Activated CD4-positive, alpha-beta T cell treated with anti-CD3 and anti-CD28 coated beads for 4 hours (primary cell): Measurements from ENCODE around the gene ACOT7.
A peak's percentile ranks its signal among the peaks of the same experiment; 100 is the strongest.

ENCODE experiments used
- DNase-seq, 2 donors: peaks; one replicate each; pipeline ENCODE4 v3.0.0-alpha.2; 2020

ACOT7 gene

DNA sequence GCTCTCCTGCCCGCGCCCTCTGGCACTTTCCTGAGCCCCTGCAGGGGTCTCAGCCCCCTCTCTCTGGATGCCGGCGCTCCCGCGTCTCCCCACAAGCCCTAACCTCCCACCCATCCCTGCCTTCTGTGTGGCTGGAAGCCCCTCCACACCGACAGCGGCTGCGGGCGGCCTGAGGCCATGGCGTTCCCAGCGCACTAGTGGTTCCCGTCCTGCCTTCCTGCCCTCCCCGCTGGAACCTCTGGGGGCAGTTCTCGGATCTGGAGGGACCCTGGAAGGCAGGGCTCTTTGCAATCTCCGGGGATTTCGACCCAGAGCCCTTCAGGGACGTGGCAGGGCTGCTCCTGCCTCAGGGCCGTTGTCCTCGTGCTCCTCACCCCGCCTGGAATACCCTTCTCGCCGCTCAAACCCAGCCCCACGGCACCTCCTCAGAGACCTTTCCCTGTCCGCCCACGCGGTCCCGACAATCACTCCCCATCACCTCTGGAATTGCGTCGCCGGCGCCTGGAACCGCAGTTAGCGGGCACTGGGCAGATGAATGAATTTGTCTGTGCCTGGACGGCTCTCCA, 30.5 kb upstream of the ACOT7 start:
- no peak for DNase-seq

DNA sequence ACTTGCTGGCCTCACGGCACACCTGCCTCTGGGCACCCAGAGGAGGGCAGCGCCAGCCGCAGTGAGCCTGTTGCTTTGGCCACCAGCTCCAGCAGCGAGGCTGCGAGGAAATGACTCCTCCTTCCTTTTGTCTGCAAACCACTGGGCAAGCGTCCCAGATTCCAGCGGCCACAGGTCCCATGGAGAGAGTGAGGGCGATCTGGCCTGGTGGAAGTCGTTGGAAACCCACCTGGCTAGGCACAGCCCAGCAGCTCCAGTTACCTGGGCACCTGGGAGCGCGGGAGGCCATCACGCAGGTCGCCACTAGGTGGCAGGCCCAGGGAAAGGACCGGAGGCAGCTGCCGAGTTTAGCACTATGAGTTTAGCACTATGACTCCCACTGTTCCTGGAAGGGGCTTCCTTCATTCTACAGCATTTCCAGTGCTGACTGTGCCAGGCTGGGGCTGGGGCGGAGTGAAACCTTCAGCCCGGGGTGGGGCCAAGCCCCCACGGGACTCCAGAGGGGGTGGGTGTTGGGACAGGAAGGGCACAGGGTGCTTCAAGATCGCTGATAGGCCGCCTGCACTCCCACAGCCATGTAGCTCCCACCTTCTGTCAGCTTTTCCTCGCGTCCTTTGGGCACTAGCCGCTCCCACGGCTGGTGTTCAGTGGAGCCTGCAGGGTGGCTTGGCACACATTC, 29.9 kb upstream of the ACOT7 start:
- peak; percentile 73 to 81 for DNase-seq

DNA sequence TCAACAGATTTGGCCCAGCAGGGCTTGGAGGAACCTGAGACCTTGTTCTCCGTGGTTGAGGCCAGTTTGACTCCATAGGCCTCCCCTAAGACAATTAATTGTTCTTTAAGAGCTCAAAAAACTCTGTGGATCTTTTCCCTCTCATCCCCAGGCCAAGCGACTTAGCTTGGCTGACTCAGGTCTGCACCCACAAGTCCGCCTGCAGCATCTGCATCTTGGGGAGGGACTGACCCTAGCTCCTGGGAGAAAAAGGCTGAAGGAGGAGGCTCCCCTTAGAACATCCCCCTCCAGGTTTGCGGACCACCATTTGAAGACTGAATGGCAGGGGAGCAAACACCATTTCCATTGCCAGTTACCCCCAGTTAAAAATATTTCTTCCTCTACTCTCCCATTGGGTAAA, 27.7 kb upstream of the ACOT7 start:
- no peak for DNase-seq

DNA sequence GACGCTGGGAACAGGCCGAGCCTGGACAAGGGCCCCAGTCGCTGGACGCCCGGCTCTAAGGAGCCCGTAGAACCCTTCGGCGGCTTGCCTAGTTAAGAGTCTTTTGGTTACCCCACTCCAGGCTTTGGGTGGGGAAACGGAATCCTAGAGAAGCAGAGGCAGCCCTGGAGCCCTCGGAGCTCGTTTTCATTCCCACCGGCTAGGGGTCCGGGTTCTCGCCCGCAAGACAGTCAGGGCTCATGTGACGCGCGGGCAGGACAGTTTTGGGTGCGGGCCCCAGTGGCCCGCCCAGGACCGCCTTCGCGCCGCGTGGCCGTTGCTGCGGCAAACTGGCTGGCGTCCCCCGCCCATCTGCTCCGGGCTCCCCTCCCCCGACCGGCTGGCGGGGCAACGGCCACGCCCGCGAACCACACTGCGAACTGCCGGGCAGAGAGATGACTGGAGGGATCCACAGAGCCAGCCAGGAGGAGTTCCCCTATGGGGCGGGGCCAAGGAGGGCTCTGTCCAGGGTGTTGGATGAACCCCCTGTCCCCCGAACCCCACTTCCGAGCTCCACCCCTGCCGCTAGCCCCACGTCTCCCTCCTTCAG, 27.0 kb upstream of the ACOT7 start:
- DNase-seq = no peak

DNA sequence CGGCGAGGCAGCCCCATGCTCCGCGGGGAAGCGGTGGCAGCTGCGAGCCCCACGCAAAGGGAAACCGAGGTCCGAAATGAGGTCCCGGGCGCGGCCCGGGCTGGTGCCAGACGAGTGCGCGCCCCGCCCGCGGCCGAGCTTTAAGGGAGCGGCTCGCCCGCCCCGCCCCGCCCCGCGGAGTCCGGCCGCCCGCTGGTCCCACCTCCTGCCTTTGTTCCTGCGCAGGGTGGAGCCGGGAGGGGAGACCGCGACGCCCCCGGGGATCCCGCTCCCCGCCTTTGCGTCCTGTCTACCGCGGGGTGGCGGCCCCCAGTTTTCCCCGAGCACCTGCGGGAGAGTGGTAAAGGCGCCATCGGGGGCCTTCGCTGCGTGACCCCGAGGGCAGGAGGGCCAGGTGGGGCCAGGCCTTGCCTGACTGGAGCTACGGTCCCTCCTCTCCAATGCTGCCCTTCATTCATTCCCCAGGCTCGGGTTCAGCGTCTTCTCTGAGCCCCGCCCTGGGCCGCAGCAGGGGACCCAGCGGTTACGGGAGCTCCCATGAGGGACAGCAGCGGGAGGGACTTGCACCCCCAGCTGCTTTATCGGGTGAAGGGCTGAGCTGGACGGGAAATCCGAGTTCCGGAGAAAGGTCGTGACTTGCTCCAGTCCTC, 26.4 kb upstream of the ACOT7 start, which contains the start of gene HES2:
TSS of gene HES2 (minus strand) at position 116 of the 650 bp plus-strand sequence. CDS start at position 17, 99 bp downstream.
- no peak for DNase-seq

DNA sequence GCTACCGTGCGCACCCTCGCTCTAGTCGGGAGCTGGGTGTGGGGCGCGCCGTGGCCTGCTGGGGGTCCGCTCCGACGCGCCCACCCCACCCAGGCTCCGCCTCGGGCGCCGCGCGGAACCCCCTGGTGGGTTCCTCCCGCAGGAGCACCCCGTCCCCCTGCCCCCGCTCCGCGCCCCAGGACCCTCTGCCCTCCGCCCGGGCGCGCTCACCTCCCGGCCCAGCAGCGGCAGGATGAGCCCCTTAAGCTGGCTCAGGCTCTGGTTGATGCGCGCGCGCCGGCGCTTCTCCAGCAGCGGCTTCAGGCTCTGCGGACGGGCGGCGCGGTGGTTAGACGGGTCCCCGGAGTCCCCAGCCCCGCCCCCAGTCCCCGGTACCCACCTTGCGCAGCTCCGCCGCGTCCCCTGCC, 25.8 kb upstream of the ACOT7 start:
- DNase-seq = no peak

DNA sequence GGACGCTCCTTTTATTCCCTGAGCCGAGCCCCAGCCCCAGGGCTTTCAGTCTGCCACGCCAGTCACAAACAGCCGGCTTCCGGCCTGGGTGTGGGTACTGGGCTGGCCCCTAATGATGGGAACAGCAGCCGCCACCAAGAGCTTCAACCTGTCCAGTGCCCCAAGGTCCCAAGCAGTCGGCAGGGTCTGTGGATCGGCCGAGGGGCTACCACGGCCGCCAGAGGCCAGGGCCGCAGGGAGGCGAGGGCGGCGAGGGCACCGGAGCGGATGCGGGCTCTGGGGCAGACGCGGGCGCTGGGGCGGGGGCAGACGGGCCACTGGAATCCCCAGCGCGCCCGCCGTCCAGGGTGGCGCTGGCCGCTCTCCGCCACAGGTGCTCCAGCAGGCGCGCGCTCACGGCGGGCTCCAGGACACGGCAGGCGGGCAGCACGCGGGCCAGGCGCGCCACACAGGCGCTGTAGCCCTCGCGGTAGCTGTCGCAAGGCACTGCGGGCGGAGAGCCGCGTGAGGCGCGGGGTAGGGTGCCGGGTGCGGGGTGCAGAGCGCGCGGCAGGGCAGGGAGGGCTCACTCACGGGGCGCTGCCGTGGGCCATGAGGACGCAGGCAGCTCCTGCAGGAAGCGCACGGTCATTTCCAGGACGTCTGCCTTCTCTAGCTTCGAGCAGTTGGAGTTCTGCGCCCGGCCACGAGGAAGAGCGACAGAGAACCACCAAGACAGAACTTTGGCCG, 25.3 kb upstream of the ACOT7 start:
- DNase-seq = no peak

DNA sequence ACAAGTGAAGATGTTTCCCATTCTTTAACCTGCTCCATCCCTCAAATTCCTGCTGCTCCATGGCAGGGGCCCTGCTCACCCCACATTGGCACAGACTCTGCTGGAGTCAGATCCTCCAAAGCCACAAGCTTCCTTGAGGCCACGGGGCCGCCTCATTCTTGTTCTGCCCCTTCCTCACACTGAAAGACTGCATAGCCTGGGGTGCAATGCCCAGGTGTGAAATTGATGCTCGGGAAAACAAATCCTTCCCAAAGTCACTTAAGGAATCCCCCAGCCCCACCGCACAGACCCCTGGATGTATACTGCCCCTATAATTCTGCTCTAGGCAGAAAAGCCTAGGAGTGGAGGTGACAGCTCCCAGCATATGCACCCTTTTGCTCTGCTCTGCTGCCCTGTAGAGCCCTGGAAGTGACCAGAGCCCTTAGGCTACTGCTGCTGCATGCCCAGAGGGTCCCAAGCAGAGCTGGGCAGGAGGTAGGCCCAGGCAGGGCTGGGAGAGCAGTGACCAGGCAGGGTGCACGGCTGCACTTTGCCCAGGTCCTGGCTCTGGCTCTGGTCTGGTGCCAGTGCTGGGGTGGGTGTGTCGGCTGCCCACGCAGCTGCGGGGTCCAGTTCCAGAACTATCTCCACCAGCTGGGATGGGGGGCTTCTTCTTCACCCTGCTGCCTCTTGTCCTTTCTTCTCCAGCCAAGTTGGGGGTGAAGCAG, 24.5 kb upstream of the ACOT7 start:
- DNase-seq = no peak

DNA sequence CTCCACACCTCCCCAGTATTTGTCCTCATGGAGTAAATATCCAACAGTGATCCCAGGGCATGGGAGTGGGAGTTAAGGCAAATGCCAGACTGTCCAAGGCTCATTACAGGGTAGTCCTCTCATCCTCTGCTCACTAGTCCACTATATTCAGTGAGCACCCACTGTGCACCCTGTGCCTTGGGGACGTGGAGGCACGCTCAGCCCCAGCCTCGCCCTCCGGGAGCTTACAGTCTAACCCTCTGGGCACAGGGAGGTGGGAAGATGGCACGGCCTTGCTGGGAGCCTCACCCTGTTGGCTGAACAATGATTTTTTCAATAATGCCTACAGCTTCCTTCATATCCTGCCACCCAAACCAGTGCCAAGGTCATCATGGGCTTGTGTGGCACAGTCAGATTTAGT, 23.3 kb upstream of the ACOT7 start:
- no peak for DNase-seq

DNA sequence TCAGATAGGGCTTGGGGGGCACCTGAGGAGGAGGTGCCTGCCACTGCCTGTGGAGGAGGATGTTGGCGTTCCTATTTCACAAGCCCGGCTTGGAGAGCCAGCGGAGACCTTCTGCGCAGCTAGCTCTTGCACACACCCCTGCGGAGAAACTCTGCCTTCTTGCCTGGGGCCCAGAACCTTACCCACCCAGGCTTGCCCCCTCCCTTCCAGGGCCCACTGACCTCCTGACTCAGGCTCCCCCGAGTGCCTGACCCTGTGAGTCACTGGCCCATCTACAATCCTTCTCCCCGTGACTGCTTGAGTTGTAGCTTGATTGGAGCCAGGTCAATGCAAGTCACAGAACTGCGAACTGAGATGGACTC, 22.7 kb upstream of the ACOT7 start:
- DNase-seq = no peak

DNA sequence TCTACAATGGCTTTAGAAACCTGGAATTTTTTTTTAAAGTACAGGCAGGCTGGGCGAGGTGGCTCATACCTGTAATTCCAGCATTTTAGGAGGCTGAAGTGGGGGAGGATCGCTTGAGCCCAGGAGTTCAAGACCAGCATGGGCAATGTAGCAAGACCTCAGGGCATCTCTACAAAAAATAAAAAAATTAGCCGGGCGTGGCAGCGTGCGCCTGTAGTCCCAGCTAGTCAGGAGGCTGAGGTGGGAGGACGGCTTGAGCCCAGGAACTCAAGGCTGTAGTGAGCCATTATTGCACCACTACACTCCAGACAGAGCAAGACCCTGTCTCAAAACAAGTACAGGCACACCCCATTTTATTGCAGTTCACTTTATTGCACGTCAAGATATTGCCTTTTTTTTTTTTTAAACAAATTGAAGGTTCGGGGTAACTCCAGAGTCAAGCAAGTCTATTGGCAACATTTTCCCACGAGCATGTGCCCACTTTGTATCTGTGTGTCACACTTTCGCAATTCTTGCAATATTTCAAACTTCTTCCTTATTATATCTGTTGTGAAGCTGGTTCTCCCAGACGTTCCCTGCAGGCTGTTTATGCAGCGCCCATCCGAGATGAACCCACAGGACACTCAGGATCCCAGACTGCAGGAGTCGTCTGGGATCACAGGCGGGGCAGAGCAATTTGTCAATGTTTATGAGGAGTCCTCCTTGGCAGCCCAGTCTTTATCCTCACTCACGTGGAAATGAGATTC, 21.5 kb upstream of the ACOT7 start:
- DNase-seq = no peak

DNA sequence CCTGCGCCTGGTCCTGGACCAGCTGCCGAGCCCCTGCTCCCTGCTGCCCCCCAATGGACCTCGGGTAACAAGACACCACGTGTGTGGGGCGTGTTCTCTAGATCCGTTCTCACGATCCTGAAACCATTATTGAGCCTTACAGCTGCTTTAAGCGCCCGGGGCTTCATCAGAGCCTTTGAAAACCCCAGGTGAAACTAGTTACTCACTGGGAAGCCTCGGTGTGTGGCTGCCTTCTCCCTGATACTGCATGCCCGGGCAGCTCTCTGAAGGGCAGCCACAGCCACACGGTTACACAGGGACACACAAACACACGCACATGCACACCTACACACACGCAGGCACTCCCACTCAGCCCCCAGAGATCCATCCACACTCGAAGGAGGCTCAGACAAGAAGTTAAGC, 20.9 kb upstream of the ACOT7 start:
- DNase-seq = peak; percentile 38 to 44

DNA sequence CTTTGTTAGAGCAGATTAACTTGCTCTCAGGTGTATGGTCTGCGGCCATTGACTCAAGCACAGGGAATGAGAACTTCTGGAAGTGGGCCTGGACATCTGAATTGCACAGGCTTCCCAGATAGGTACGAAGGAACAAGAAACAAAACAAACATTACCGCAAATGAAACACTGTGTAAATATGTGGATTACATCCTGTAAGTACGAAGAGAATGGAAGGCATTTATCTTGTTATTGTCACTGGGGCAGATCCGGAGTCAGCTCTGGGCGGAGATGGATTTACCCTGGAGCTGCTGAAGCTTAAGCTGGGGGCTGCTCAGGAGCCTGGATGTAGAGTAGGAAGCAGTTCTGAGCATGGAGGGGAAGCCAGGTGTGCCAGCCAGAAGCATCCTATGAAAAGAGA, 19.3 kb upstream of the ACOT7 start:
- no peak for DNase-seq

DNA sequence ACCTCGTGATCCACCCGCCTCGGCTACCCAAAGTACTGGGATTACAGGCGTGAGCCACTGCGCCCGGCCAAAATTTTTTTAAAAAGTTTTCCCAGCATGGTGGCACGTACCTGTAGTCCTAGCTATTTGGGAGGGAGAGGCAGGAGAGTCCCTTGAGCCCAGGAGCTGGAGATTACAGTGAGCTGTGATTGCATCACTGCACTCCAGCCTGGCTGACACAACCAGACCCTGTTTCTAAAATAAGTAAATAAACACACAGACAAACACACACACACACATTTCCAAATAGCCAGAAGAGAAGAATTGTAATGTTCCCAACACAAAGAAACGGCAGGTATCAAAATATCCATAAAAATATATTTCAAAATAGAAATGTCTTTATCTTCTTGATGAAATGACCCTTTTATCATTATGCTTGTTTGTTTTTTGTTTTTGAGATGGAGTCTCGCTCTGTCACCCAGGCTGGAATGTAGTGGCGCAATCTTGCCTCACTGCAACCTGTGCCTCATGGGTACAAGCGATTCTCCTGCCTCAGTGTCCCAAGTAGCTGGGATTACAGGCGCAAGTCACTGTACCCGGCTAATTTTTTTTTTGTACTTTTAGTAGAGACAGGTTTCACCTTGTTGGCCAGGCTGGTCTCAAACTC, 16.8 kb upstream of the ACOT7 start:
- no peak for DNase-seq

DNA sequence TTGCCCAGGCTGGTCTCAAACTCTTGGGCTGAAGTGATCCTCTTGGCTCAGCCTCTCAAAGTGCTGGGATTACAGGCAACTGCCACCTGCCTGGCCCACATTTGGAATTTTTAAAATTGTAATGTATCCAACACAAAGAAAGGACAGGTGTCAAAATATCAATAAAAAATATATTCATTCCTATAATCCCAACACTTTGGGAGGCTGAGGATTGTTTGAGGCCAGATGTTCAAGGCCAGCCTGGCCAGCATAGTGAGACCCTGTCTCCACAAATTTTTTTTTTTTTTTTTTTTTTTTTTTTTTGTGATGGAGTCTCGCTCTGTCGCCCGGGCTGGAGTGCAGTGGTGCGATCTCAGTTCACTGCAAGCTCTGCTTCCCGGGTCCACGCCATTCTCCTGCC, 16.2 kb upstream of the ACOT7 start:
- DNase-seq = no peak

DNA sequence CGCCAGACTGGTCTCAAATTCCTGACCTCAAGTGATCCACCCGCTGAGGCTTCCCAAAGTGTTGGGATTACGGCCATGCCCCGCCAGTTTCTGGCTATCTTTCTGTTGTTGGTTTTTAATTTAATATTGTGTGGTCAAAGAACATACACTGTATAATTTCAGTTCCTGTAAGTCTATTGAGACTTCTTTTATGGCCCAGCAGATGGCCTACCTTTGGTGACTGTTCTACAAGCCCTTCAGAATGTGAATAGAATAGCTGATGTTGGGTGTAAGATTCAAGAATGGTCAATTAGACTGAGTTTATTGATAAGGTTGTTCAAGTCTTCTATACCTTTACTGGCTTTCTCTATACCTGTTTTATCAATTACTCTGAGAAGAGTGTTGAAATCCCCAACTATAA, 15.5 kb upstream of the ACOT7 start:
- no peak for DNase-seq

DNA sequence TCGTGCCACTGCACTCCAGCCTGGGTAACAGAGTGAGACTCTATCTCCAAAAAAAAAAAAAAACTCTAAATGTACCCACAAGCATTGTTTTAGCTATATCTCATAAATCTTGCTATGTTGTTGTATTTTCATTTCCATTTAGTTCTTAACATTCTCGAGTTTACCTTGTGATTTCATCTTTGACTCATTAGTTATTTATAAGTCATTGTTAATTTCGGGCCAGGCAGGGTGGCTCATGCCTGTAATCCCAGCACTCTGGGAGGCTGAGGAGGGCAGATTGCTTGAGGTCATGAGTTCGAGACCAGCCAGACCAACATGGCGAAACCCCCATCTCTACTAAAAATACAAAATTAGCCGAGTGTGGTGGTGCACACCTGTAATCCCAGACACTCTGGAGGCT, 14.5 kb upstream of the ACOT7 start:
- no peak for DNase-seq

DNA sequence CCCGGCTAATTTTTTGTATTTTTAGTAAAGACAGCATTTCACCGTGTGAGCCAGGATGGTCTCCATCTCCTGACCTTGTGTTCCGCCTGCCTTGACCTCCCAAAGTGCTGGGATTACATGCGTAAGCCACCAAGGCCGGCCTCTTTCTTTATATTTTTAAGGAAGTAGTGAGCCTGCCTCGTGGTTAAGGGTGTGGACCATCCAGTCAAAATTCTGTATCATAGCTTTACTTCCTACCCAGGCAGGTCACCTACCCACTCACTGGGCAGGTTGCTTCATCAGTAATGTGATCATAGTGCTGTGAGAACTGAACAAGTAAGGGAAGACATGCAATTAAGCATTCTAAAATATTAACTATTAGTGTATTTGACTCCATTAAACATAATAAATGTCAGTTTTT, 8.1 kb upstream of the ACOT7 start:
- DNase-seq = no peak

DNA sequence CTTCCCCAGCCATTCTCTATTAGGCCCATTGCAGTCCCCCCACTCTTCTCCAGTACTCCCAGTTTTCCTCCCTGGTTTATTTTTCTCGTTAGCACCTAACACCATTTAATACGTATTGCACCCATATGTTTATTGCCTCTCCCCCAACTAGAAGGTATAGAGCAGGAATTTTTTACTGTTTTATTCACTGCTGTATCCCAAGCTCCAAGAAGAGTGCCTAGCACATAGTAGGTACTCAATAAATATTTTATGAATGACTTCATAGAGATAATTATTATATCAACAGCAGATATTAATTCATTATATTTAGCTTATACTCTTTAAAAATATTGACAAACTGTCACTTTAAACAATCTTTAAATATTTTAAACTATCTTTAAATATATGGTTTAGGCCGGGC, 5.7 kb upstream of the ACOT7 start:
- DNase-seq = no peak

DNA sequence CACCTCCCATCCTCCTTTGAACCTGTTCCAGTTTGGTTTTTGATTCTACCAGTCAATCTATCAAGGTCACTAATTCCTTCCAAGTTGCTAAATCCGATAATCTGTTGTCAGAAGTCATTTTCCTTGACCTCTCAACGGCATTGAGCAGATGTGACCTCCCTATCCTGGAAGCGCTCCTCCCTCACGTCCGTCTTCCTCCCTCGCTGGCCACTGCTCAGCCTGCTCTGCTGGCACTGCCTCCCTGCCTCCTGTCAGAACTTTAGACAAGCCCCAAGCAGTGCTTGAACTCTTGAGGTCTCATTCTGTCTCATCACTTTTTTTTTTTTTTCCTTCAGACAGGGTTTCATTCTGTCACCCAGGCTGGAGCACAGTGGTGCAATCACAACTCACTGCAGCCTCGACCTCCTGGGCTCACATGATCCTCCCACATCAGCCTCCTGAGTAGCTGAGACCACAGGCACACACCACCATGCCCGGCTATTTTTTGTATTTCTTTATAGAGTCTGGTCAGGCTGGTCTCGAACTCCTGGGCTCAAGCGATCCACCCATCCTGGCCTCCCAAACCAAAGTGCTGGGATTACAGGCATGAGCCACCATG, 4.4 kb upstream of the ACOT7 start:
- DNase-seq = no peak

DNA sequence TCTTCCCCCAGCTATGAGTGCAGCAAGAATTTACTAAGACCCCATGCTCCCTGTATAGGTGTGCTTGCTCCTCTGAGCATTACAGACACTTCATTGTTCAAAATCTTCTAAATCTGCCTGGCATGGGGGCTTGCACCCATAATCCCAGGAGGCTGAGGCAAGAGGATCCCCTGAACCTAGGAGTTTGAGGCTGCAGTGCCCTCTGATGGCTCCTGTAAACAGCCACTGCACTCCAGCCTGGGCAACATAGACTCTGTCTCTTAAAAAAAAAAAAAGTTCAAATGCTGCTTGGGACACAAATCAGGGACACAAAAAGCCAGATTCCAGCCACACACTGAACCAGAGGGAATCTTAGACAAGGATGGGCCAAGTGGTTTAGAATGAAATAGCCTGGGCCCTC, 3.4 kb upstream of the ACOT7 start:
- no peak for DNase-seq
